Measurements from ENCODE around the gene NEUROD1.

Gene NEUROD1

DNA sequence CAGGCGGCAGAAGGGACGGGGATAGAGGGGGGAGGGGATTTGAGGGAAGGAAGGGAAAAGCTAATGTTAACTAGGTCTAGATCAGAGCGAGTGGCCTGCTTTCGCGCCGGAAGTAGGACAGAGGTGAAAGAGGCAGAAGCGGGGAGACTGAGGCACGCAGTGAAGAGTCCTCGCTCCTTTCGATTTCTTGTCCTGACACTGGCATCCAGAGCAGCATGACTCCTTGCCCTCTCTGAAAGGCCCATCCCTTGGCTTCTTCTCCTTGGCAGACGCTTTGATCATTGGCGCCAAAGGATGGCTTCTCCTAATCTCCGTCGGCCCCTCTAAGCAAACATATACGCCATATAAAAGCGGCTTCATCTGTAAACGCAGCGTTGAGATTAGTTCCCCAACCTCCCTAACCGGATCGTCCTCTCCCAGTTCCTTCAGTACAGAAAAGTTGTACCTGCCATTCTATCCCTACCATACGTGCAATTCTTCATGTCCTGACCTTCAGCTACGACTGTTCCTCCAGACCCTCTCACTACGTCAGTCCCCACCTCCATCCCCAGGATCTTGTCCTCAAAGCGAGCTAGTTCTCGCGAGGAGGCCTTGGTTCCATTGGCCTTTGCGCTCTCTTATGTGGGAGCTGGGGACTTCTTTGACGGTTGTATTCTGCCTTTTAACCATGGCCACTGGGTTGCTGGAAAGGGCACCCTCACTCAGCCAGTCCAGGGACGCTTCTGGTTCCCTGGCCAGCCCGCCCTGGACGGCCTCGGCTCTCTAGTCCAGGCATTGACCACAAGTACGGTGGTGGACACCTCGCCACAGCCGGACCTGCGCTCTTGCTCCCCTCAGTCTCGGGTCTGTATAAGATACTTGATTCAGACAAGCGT is 857 bp upstream of the NEUROD1 start:
- no peak for DNase-seq (ENCODE audit: low read depth in 2 of 2)

DNA sequence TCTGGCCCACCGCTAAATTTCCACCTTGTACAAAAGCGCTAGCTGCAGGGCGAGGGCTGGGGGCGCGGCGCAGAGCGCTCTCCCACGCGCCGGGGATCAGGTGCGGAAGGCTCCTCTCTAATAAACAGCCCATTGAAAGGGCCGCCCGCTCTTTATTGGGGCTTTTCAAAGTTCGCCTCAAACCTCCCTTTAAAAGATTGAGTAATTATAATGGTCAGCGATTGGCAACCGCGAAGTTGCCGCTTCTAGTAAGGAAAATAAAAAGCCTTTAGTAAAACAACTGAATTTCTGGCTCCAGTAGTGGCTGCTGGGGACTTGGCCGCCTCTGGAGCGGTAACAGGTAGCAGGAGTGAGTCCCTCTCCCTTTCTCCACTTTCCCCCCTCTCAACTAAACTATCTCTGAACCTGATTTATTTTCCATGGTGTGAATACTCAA is 755 bp downstream of the NEUROD1 start:
- no peak for DNase-seq (ENCODE audit: low read depth in 2 of 2)

DNA sequence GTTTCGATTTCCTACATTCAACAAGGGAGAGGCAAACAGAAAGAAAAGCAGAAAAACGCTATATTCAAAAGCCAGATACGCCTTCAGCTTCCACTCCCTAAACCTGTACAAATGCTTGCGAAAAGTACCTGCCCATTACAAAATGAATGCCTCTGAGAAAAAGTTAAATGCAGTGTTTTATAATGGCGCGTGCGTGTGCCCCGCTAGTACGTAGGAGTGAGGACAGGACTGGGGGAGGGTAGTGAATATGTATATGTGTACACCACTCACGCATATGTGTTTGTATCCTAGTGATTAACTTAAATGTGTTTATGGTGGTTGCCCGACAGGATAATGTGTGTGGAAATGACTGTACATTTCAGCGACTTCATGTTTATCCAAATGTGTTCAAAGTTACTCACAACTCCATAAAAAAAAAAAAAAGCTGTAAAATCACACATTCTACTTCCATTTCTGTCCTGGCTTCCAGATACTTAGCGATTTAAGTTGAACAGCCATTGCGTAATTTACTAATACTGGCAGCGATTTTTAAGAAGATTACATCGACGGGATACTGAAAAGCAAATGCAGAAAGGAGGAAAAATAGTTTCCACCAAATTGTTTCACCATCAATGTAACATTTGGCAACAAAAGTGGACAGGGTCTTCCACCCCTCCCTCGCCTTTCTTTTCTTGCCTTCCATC is 1.3 kb downstream of the NEUROD1 start:
- no peak for DNase-seq (ENCODE audit: low read depth in 2 of 2)

DNA sequence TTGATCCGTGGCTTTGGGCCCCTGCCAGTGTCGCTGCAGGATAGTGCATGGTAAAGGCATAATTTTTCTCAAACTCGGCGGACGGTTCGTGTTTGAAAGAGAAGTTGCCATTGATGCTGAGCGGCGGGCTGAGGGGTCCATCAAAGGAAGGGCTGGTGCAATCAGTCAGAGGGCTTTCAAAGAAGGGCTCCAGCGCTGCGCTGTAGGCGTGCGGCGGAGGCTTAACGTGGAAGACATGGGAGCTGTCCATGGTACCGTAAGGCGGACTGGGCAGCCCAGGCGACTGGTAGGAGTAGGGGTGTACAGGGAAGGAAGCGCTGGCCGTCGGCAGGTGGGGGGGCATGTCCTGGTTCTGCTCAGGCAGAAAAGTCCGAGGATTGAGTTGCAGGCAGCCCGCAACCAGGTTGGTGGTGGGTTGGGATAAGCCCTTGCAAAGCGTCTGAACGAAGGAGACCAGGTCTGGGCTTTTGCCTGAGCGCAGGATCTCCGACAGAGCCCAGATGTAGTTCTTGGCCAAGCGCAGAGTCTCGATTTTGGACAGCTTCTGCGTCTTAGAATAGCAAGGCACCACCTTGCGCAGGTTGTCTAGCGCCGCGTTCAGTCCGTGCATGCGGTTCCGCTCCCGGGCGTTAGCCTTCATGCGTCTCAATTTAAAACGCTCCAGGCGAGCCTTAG is 2.3 kb downstream of the NEUROD1 start:
- DNase-seq (ENCODE audit: low read depth in 2 of 2), result peak in 1 of 2 donors; percentile 12

DNA sequence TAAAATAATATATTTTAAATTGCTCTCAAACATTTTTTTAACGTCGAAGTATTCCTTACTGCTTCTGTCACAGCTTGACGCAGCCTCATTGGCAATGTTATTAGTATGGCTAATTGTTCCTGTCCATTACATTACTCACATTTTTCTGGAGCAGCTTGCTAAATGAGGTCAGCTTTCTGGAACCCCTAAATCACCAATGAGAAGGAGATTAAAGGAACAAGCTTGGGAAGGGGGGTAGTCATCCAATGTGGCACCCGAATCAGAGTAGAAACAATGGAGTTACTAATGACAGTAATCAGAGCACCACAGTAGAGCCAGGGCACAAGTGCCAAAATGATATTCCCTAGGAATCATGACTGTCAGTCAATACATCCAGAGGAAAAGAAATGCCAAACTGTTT is 5.1 kb downstream of the NEUROD1 start:
- DNase-seq (ENCODE audit: low read depth in 2 of 2), result no peak

DNA sequence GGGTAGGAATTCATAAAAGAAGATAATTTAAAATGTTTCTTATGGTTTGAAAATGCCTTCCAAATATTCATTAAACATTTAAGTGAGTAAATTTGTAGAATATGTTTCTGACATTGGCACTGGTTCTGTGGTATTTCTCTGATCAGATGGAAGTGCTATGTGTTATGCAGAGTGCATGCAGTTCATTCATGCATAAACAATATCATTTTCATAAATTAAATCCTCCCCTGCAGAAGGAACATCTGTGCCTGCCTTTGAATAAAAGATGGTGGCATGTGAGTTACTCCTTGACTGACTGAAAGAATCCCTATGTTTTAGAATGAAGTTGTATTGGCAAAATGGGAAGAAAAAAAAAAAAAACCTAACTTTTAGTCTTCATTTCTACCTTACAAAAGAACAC is 5.9 kb downstream of the NEUROD1 start:
- DNase-seq (ENCODE audit: low read depth in 2 of 2), result no peak

DNA sequence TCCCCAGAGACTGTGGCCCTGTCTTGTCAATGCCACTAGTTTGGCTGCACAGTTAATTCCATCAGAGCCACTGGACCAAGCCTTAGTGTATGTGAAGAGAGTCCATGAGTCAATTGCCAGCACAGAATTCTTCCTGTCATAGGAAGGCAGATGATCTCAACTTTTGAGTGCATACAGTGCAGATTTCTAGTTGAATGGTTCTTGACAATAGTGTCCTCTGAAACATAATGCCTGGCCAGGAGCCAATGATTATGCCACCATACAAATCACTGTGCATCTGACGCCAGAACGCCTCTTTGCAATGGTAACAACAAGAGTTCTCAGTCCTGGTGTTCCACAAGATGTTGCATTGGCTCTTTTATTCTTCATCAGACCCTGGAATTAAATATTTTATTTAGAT is 7.1 kb downstream of the NEUROD1 start:
- DNase-seq (ENCODE audit: low read depth in 2 of 2), result no peak

DNA sequence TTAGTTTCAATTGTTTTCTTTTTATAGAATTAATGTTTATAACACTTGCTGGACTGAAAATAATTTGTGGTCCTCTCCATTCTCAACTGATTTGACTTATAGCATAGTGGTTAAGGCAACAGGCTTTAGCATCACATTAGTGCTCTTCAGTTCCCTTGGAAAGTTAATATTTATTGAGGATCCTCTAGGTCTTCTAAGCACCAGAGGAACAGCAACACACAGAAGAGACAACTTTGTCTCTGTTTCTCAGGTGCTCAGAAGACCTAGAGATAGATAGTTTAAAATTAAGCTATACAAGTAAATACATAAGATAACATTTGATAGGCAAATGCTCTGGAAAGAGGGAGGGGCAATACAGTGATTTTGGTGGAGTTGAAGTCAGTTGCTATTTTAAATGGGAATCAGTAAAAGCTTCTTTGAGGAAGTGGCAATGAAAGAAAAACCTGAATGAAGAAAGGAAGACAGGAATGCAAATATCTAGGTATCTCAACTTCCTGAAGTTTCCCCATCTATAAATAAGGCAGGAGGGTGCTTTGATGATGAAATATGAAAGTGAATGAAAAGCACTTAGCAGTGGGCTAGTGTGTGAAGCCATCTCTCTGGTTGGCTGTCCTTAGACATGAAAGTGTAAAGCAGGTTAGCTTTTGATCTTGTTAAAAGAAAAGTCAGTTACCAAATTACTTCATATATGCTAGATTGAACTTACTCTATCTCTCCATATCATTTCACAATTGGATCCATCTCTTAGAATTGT is 7.9 kb downstream of the NEUROD1 start:
- DNase-seq (ENCODE audit: low read depth in 2 of 2), result no peak

DNA sequence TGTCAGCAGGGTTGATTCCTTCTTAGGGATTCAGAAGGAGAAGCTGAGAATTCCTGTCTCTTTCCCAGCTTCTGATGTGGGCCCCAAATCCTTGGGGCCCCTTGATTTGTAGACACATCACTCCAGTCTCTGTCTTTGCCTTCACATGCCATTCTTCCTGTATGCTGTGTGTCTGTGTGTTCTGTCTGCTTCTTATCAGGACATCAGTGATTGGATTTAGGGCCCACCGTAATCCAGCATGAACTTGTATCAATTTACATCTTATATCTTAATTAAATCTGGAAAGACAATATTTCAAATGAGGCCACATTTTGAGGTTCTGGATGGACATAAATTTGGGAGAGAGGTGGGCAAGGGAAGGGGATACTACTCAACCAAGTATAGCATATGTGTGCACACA is 9.7 kb downstream of the NEUROD1 start:
- no peak for DNase-seq (ENCODE audit: low read depth in 2 of 2)

DNA sequence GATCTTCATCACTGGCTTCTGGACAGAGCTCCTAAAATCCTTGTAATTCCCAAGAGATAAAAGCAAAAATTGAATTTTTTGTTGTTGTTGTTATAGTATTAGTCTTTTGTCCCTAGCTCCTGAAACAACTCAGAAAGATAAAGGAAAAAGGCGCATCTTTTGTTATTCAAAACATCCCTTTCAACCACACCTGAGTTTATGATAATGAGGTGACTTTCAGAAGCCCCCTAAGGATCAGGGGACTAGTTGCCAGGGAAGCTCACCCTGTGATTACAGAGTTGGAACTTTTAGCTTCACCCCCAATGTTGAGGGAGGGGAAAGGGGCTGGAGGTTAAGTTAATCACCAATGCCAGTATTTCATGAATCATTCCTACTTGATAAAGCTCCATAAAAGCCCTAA is 13.1 kb downstream of the NEUROD1 start:
- no peak for DNase-seq (ENCODE audit: low read depth in 2 of 2)

DNA sequence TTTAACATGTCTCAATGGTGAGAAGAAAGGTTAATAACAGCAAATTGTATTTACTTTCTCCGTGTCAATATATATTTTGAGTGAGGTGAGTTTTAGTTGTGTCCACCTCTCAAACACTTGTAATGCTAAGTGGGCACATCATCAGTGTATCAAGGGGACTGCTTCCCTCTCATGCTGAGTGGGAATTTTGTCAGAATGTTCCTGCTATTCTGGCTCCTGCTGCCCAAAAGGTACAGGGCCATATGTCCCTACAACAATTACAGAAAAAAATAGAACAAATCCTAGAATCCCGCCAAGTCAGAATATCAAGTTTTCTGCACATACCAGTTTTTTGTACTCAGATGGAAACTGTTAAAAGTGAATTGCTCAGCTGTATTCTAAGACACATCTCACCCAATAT is 18.0 kb downstream of the NEUROD1 start:
- no peak for DNase-seq (ENCODE audit: low read depth in 2 of 2)

DNA sequence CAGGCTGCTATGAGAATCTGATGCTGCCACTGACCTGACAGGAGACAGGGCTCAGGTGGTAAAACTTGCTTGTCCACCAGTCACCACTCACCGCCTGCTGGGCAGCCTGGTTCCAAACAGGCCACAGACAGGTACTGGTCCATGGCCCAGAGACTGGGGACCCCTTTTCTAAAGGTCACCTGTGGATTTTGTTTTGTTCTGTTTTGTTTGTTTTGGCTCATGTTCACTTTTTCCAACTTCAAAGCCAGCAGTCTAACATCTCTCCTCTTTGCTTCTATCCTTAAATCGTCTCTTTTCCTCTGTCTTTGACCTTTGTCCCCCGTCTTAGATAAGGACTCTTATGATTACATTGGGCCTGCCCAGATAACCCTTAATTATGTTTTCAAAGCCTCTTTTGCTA is 20.1 kb downstream of the NEUROD1 start:
- DNase-seq (ENCODE audit: low read depth in 2 of 2), result no peak

DNA sequence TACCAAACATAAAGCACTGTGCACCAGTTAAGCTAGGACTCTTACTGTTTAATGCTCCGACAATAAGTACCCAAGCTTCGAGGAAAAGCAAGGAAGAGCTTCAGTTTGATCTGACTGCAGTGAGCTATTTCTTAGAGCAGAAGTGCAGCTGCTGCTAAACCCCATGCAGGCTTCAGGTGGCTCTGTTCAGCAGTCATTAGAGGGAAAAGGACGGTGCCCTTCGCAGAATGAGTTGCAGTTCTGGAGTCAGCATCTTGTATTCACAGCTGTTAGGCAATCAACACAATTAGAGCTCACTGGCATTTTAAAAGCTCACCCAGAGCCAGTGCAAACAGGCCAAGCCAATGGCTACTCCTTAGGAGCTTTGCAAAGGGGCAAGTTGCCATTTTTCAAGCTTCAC is 21.9 kb downstream of the NEUROD1 start:
- DNase-seq (ENCODE audit: low read depth in 2 of 2), result no peak

DNA sequence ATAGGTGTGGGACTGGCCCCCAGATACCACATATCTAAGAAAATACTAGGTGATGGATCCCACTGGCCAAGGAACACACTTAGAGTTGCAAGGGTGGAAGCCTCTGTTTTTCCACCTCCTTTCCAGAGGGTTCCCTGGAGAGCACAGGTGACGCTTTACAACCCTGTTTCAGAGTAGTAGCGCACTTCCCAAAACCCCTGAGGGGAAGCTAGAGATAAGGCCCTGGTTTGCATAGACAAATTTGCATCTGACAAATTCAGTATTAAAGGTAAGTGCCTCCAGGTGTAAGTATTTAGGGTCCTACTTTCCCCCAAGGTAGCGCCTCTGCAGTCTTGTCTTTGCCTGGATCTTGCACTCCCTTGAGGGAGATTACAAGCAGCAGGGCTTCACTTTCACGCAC is 22.9 kb downstream of the NEUROD1 start:
- DNase-seq (ENCODE audit: low read depth in 2 of 2), result no peak

DNA sequence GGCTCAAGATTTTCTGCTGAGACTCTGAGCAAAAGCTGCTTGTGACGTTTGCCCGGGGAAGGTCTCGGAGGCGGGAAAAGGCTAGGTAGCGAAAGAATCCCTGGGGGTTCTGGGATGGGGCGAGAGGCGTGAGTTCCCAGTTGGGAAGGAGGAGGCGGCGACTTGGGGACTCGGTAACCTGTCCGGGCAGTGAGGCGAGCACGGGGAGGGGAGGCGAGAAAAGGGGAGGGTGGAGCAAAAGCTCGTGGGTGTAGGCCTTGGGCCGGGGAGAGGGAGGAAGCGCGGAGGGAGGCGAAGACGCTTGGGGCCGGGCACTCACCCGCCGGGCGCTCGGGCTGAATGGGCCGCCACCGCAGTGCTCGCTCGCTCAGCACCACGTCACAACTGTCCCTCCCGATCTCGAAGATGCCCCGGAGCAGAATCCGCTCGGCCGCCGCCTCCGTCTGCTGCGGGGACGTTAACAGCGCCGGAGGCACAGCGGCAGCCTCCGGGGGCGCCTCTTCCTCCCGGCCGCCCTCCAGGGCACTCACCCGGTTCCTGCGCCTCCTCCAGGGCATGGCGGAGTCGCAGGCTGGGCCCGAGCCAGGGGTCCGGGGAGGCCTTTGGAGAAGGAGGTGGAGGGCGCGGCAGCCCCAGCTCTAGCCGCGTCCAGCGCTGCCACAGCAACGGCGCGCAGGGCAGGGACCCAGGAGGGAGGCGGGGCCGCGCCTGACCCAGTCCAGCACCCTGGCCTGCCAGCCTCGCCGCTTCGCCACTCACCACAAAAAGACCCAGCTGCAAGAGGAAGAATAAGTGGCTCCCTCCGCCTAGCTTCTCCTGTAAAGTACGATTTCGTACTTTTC is 23.6 kb downstream of the NEUROD1 start, which contains the start of gene CERKL:
TSS of gene CERKL (minus strand) at position 656 of the 842 bp plus-strand sequence. CDS start at position 557, 99 bp downstream.
- DNase-seq (ENCODE audit: low read depth in 2 of 2), result peak in 1 of 2 donors; percentile 0

DNA sequence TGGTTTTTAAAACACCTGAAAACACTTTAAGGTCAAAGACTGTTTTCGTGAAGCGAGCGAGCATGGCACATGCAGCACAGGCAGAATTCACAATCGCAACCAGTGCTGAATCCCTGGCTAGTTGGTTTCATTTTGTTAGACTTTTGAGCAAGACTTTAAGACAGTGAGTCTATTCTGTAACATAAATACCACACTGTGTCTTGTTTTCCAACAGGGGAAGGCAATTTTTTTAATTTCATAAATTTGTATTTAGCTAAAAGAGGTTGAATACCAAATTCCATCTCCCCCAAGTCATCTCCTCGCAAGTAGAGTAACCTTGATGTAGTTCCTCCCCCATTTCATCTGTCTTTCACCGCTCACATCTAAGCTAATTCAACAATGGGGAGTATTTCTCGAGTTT is 24.8 kb downstream of the NEUROD1 start:
- no peak for DNase-seq (ENCODE audit: low read depth in 2 of 2)

DNA sequence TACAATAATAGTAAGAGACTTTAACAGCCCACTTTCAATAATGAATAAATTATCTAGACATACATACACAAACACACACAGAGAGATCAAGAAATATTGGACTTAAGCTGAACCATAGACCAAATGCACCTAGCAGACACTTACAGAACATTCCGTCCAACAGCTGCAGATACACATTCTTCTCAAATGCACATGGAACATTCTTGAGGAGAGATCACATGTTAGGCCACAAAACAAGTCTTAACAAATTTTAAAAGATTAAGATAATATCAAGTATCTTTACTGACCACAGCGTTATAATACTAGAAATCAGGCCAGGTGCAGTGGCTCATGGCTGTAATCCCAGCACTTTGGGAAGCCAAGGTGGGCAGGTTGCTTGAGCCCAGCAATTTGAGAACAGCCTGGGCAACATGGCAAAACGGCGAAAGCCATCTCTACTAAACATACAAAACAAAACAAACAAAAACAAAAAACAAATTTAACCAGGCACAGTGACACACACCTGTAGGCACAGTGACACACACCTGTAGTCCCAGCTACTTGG is 30.8 kb downstream of the NEUROD1 start:
- no peak for DNase-seq (ENCODE audit: low read depth in 2 of 2)

DNA sequence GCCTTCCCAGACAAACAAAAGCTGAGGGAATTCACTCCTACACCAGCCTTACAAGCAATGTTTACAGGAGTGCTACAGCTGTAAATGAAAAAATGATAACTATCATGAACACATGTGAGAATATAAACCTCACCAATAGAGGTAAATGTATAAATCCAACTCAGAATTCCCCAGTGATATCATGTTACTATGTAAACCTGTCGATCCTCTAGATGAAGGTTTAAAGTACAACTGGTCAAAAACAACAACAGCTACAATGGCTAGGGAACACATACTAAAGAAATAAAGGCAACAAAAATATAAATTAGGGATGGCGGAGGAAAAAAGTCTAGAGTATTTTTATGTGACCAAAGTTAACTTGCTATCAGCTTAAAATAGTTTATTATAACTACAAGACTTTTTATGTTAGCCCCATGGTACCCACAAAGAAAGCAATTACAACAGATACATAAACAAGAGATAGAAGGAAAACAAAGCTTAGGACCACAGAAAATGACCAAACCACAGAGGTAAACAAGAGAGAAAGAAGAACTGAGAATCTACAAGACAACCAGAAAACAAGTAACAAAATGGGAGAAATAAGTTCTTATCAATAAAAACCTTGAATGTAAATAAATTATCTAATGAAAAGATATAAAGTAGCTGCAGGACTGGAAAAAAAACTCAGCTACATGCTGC is 31.7 kb downstream of the NEUROD1 start:
- no peak for DNase-seq (ENCODE audit: low read depth in 2 of 2)

DNA sequence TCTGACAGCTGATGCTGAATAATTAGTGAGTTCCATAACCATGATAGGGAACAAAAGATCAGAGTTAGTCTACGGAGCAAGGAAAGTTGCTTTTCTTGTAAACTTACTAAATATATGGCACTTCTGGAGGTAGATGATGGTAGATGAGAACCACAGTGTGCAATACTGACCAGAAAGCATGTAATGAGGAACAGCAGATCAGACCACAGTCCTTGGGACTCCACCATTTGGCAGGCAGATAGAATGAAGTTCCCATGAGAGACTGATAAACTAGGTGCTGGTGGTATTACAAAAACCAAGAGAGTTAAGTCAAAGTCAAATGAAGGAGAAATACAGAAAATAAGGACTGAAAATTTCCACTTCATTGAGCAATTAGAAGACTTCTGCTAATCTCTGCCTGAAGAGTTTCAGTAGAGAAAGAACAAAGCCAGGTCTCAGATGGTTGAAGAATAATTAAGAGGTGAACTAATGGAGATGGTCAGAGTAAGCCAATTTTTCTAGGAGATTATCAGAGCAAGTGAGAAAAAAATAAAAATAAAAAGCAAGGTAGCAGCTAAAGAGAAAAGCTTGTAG is 33.8 kb downstream of the NEUROD1 start:
- DNase-seq (ENCODE audit: low read depth in 2 of 2), result no peak

DNA sequence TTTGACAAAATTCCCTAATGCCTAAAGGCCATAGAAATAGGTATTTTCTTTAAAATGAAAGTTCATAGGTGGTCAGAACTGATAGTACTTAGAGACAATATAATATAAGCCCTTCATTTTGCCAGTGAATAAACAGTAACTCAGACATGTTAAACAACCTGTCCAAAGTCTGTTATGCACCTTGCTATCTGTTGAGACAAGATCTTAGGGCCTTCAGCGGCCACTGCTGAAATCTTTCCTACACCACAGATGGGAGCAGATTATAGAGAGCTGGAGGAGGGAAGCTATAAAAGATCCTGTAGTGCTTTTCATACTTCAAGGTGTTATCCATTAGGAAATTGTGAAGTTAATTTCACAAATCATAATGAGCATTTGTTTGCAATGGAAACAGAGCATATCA is 37.2 kb downstream of the NEUROD1 start:
- DNase-seq (ENCODE audit: low read depth in 2 of 2), result no peak
